ENCODE data around the gene TNRC6B.
A peak's percentile ranks its signal among the peaks of the same experiment; 100 is the strongest.

The TNRC6B gene

DNA sequence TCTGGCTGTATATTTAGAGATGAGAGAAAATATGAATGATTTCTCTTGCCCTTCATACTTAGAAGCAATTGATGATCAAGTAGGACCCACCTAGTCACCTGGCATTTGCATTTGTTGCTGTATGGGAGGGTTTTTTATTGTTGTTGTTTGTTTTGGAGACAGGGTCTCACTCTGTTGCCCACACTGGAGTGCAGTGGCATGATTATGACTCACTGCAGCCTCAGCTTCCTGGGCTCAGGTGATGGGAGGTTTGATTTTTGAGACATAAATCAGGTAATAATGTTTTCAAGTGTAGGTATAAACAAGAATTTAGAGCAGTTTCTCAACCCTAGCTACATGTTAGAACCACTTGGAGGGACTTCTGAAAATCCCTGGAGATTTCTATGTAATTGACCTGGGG is 63.0 kb downstream of the TNRC6B start:
- no peak for DNase-seq

DNA sequence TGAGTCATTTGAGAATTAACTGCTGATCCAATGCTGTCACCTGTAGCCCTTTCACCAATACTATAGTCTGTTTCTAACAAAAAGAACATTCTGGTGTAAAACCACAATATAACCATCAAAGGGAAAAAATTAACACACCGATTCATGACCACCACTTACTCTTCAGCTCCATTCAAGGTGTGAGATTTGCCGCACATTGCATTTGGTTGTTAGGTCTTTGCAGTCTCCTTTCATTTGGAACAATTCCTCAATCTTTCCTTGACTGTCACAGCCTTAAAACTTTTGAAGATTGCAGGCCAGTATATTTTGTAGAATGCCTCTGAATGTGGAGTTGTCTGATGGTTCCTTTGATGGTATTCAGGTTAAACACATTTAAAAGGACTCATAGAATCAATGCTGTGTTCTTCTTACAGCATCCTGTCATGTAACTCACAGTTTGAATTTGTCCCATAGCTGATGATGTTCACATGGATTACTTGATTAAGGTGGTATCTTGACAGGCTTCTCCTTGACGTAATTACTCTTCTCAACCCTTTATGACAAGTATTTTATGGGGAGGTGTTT is 63.6 kb downstream of the TNRC6B start:
- DNase-seq: no peak

DNA sequence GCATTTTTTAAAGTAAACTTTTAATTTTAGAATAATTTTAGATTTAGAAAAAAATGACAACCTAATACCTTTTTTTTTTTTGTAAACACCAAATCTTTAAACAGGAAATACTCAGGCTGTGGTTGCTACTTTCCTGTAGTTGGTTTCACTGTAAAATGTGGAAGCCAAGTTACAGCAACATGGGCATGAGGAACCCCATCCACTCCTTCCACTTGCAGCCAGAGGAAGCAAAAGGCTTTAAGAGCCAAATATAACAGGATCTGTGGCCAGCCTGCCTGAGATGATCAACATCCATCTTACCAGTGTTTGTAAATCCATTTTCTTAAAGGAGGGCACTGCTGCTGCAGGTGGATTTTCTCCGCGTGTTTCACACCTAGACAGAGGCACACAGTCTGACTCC is 66.2 kb downstream of the TNRC6B start:
- no peak for DNase-seq

DNA sequence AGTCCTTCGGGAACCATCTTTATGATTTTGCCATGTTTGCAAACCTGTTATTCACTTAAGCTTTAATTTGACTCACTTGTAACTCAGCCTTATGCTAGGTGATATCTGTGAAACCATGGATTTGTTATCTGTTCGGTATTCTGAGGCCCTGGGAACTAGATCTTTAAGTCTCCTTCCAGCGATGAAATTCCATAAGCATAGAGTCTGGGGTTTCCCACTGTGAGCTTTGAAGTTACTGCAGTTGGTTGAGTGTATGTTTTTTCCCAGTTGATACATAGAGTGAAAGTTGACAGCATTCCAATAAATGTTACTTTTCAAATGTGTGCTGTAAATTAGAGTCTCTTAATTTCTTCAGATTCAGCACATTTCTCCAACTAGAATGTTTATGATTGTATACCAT is 66.9 kb downstream of the TNRC6B start:
- DNase-seq: no peak

DNA sequence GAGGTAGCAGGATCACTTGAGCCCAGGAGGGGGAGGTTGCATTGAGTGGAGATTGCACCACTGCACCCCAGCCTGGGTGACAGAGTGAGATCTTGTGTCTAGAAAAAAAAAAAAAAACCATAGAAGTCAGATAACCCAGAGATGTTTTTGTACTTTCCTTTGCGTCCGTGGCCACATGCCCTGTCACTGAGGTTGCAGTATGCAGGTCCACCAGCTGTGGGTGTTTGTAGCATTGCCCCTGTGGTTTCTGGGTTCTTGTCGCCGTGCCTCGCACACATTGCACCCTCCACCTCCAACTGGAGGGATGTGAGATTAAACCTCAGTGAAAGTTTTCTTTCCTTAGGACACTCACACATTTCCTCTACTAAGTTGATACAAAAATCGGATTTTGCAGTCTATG is 70.3 kb downstream of the TNRC6B start:
- DNase-seq: no peak

DNA sequence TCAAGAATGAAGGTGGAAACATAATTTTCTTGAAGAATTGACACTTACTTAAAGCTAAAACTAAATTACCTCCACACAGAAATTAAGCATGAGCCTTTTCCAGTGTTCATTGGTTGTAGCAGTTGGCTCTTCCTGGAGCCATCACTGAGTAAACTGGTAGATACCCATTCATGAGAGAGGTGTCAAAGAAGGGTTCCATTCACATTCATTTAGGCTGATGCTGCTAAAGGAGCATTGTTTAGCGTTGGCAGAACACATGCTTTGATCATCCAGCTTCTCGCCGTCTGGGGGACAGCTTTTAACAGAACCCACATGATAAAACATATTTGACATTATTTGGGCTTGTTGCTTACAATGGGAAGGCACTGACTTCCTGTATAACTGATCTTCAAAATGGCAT is 71.6 kb downstream of the TNRC6B start:
- no peak for DNase-seq

DNA sequence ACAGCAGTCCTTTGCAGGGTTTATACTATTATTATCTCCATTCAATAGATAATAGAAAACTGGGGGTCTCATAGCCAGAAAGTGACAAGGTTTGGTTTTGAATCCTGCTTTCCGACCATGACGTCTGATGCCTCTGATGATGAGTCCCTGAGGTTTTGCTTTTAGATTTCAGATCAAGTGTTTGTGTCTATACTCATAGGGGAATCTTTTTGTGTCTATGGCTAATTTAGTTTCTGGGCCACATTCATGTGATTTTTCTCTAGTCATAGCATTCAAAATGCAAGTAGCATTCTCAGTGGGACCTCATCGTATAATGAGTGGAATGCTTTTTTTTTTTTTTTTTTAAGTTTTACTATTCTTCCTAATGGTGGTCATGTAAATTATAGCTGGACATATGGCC is 72.9 kb downstream of the TNRC6B start:
- no peak for DNase-seq

DNA sequence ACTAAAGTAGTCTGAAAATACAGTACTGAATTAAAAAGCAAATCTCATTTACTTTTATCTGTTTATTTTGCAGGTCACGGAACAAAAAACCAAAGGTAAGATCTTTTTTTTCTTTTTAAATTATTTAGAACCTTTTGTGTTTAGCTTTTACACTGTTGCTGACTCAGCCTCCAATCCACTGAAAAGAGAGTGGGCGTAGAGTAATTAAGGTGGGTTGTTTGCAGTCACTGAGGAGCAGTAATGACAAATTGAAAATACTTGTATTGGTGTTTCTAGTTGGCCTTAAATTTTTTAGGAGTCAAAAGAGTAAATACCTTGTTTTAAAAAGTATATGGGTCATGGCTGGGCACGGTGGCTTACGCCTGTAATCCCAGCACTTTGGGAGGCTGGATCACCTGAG is 73.4 kb downstream of the TNRC6B start:
- no peak for DNase-seq

DNA sequence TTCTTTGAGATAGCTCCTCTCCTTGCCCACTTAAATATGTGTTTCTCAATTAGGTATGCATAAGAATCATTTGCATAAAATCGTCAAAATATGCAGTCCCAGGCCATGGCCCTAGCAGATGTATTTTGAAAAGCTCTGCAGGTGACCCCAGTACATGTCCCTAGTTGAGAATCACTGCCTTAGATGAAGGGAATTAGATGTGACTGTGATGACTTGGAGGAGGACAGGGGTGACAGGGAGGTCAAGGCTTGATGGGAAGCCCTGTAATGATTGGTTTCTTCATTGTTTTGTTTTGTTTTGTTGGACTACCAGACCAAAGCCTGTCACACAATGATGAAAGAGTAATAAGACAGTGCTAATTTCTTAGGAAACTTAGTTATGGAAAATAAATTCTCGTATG is 74.4 kb downstream of the TNRC6B start:
- DNase-seq: no peak

DNA sequence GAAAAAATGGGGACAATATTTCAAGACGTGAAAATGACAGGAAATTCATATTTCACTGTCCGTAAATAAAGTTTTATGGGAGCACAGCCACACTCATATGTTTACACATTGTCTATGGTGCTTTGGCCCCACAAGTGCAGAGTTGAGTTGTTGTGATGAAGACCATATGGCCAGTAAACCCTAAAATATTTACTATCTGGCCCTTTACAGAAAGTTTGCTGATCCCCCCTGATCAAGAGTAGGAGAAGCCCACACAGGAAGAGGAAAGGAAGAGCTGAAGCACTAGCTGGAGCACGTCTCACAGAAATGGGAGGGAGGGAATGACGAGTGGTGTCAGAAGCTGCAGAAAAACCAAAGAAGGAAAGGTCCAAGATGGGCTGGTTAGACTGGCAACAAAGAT is 78.8 kb downstream of the TNRC6B start:
- DNase-seq: no peak

DNA sequence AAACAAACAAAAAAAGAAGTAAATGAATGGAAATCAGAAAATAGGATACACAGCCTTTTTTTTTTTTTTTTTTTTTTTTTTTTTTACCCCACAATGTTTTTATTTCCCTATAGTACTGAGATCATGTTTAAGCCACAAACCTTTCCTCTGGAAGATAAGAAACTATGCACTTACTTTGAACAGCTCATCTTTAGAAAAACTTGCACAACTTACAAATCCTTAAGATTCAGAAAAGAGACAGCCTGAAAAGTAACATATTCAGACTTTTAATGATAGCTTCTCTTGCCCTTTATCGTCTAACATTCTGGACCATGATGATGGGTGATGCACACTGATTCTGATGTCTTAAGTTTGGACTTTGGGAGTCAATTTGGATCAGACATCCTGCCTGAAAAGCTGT is 80.3 kb downstream of the TNRC6B start:
- DNase-seq: no peak

DNA sequence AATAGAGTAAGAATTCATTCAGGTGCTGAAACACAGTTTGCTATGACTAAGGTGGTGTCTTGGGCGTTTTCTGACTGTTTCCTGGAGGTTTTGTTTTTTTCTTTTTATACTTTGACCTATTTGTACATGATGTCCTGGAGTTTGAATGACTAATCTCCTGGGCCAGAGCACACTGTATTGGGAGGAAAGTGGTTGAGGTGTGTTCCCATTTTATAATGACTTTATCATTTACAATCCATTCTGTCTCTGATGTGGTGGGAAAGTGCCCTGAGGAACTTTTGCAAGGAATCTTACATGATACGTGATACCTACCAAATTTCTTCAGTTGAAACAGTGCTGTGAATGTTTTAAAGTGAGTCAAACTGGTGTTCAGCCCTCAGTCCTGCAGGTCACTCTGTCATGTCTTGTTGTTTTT is 80.8 kb downstream of the TNRC6B start:
- DNase-seq: no peak

DNA sequence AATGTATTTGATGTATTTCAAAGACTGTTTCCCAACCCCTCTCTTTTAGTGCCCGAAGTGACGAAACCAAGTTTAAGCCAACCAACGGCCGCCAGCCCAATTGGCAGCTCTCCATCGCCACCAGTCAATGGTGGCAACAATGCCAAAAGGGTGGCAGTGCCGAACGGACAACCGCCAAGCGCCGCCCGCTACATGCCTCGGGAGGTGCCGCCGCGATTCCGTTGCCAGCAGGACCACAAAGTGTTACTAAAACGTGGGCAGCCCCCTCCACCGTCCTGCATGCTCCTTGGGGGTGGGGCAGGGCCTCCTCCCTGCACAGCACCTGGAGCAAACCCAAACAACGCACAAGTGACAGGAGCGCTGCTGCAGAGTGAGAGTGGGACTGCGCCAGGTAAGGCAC is 84.1 kb downstream of the TNRC6B start:
- DNase-seq: no peak

DNA sequence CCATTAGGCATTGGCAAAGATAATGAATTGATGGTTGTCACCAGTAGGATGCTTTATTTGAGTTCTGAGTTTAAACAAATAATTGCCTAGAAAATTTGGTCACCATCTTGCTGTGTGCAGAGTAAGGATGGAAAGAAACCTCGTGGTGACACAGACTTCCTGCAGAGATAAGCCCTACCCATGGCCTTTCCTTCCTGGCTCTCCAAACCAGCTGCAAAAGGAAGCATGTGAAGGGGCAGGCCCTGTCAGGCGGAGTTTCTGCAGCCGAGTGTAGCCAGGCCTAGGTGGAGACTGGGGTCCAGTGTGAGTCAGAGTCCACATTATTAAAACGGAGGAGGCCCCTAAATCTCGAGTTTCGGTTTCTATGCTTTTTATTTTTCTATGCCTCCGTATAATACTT is 85.5 kb downstream of the TNRC6B start:
- no peak for DNase-seq

DNA sequence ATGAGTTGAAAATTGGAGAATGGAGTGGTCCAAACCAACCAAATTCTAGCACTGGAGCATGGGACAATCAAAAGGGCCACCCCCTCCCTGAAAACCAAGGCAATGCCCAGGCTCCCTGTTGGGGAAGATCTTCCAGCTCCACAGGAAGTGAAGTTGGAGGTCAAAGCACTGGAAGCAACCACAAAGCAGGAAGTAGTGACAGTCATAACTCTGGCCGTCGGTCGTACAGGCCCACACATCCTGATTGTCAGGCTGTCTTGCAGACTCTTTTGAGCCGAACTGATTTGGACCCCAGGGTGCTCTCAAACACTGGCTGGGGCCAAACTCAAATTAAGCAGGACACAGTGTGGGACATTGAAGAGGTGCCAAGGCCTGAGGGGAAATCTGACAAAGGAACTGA is 88.1 kb downstream of the TNRC6B start:
- no peak for DNase-seq

DNA sequence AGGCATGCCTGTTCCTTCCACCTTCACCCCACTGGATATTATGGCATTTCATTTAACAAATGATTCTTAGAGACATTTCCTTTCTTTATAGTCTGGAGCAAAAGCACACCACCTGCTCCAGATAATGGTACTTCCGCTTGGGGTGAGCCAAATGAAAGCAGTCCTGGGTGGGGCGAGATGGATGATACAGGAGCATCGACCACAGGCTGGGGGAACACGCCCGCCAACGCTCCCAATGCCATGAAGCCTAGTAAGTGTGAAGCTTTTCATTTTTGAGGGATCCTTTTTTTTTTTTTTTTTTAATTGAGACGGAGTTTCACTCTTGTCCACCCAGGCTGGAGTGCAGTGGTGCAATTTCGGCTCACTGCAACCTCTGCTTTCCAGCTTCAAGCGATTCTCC is 92.3 kb downstream of the TNRC6B start:
- no peak for DNase-seq

DNA sequence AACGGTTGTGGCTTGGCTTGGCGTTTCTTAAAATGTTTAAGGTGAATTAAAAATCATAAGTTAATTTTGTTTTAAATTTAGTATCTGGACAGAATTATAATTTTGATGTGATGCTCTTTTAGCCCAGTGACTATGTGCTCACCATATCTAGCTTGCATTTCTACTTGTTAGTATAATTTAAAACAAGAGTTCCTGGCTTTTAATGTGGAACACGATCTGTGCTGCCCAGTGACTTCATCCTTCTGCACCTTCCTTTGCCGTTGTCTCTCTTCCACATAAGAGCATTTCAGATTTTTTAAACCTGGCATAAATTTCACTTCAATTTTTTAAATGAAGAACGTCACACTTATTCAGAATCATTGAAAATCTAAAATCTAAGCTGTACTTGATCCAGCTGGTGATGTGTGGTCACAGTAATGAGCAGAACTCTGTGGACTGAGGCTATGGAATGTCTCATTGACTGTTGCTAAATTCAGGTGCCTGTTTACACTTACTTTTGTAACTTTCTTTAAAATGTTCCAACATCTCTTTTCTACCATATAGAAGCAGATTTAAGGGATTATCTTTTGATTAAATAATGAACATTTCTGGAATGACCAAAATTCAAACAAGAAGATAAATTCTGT is 93.1 kb downstream of the TNRC6B start:
- DNase-seq: no peak

DNA sequence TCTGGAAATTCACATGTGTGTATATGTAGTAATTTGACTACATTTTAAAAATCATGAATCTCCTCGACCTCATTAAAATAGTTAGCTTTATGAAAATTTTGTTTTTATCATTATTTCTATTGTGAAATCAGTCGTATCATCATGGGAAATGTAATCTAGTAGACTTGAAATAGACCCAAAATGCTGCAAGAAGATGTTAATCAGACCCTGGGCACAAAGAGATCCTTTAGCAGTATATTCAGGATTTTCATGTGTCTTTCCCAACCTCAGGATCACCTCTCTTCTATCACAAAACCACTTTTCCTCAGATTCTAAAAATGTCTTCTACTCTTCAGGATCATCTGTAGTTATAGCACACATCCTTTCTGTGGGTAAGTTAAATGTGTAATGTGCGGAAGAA is 93.7 kb downstream of the TNRC6B start:
- DNase-seq: no peak

DNA sequence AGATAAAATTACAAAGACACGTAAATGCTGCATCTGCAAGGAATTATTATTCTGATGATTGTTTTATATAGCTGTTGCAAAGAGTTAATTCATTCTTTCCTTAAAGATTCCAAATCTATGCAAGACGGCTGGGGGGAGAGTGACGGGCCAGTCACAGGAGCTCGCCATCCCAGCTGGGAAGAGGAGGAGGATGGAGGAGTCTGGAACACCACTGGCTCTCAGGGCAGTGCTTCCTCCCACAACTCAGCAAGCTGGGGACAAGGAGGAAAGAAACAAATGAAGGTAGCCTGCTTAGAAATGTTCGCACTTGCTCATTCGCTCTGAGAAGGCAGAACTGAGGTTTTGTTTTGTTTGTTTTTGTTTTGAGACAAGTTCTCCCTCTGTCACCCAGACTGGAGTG is 95.6 kb downstream of the TNRC6B start:
- DNase-seq: peak; percentile 10

DNA sequence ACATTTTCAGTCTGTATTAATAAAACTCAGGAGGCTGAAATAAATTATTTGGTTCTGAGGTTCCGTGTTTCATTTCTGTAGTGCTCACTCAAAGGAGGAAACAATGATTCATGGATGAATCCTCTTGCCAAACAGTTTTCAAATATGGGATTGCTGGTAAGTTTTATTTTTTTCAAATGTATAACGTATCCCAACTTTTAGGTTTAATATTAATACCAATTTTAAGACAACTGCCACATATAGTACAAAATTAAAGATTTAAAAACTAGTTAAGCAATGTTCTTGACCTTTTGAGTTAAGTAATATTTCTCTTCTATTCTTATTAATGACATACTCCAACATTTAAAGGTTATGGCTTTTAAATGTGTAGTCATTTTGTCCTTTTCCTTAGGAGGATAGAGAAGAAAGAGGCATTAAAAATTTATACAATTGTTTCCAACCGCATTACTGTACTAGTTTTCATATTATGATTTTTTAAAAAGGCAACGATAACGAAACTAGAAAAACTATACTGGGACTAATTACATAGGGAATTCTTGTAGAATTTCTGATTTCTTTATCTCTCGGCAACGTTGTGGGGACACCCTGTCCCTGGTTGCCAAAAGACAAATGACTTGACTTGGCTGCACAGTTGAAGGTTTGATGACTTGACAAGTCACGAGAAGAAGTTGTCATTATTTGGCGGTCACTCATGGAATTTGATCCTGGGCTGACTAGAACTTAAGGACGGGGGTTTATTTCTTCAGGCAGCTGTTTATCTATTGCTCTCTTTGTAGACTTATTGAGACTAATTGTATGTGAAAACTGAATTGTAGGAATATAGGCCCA is 99.5 kb downstream of the TNRC6B start:
- no peak for DNase-seq

DNA sequence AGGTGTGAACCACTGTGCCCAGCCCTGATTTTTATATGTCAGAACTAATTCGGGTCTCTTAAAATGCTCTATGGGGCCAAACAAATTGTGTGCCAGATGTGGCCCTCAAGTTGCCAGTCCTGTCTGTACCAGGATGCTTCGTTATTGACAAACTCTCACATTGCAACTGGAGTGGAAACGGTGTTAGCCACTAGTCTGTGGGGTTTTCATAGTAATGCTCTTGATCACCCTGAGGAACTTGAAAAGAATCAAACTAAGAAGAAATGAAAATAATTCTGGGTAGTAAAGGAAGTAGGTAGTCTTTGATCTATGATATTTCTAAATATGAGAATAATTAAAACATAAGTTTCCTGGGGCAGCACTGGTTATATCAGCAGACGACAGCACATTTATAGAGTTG is 101.3 kb downstream of the TNRC6B start:
- DNase-seq: no peak

DNA sequence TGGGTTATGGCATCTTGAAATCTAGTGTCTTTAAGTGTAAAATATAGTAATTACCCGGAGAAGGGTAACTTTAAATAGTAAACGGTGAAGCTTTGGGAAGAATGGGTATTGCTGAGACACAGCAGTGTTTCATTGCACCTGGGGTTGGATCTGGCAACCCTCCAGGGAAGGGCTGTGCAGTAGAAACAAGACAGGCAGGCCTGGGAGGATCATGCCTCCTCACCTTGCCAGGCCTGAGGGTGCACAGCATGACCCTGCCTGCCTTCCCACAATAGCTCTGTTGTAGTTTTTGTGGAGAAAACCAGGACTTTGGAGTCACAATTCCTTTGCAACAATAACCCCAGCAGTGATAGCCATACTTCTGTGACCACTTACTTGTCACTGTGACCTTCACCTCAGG is 104.0 kb downstream of the TNRC6B start:
- no peak for DNase-seq

DNA sequence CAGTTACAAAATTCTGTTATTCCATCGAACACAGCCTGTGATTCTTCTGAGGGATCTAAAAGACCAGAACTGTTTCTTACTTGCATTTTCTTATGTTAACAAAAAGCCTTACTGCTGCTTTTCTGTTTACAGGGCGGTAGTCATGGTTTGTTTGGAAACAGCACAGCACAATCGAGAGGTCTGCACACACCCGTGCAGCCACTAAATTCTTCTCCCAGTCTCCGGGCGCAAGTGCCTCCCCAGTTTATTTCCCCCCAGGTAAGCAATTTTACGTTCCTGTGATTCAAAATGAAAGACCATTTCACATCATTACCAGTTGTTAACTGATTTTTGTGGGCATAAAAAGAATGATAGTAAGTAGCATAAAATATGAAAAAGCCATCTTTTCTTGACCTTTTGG is 107.8 kb downstream of the TNRC6B start:
- DNase-seq: no peak

DNA sequence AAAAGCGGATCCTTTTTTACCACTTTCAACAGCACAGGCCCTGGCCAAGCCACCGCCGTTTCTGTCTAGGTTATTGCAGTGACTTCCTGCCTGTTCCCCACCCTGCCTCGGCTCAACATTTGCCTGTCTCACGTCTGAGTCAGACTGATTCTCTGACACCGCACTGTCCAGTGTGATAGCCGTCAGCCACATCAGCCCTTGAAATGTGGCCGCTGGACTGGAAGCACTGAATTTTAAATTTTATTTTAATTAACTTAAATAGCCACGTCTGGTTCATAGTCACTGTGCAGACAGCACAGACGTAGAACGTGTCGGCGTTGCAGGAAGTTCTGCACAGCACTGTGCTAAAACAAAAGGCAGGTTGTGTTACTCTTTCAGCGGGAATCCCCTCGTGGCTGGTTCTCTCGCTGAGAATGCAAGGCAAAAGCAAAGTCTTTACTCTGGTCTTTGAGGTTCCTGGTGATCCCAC is 112.3 kb downstream of the TNRC6B start:
- no peak for DNase-seq

DNA sequence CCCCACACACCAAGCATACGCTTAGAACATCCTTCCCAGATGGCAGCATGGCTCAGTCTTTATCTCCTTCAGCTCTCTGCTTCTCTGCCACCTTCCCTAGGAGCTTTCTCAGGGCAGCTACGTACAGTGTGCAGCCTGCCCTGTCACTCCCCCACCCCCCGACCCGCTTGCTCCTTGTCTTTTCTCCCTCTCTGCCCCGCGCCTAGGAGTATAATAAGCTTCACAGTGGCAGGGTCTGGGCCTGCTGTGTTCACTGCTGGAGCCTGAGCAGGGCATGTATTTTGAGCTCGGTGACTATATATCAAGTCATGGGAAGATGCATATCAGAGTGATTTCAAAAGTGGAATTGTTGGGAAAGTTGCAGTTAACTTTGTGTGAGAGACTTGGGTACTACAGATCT is 112.8 kb downstream of the TNRC6B start:
- no peak for DNase-seq

All from fibroblast of skin of right quadriceps (primary cell).